Fibroblast of mammary gland (primary cell): Measurements from ENCODE around the gene ABCC5.
A peak's percentile ranks its signal among the peaks of the same experiment; 100 is the strongest.
"Not testable (repeated sequence)": the region's sequence is repeated elsewhere in the genome, so short reads cannot be mapped to it uniquely, and the experiment has no call there.

Experiments used
- DNase-seq: peaks from one replicate; pipeline ENCODE4 v3.0.0-alpha.2; 2010; ENCODE audit warnings: low read depth
- H3K4me3 ChIP-seq: 2 replicates; pipeline ENCODE4 v1.5.1; 2011; ENCODE audit warnings: low read depth, mild to moderate bottlenecking, low read length, moderate library complexity; ENCODE audit not compliant: control insufficient read depth
- CTCF ChIP-seq: conservative IDR thresholded peaks from 2 replicates; pipeline ENCODE4 v1.5.1; 2011; ENCODE audit warnings: low read depth, low read length, inconsistent platforms; ENCODE audit not compliant: control insufficient read depth, insufficient read depth

The ABCC5 gene

GRCh38 chr3:184031187-184031792 lies 13.6 kb upstream of the ABCC5 start, which contains the start of gene HTR3D:
HTR3D (plus strand) TSS chr3:184031742; CDS start chr3:184031742, 0 bp downstream.
- no peak within 1 kb of the TSS for H3K4me3 ChIP-seq
- no peak for TF ChIP-seq CTCF
- no peak for DNase-seq

GRCh38 chr3:184030536-184030935 lies 12.9 kb upstream of the ABCC5 start:
- no peak for TF ChIP-seq CTCF
- no peak overlapping the region for H3K4me3 ChIP-seq
- DNase-seq: no peak

GRCh38 chr3:184029443-184029842 lies 11.8 kb upstream of the ABCC5 start:
- TF ChIP-seq CTCF: no peak
- no peak overlapping the region for H3K4me3 ChIP-seq
- DNase-seq: peak; percentile 37

- DNase-seq: not testable (repeated sequence)
Measured at GRCh38 chr3:184028275-184028890, 10.7 kb upstream of the ABCC5 start.

GRCh38 chr3:184025256-184025655 lies 7.6 kb upstream of the ABCC5 start:
- DNase-seq, H3K4me3 ChIP-seq: not testable (repeated sequence)

More at GRCh38 chr3:184028275-184028890, 10.7 kb upstream of the ABCC5 start:
- H3K4me3 ChIP-seq: not testable (repeated sequence)

- TF ChIP-seq CTCF: no peak
- H3K4me3 ChIP-seq: no peak overlapping the region
- no peak for DNase-seq
Measured at GRCh38 chr3:184022323-184022722, 4.6 kb upstream of the ABCC5 start.

GRCh38 chr3:184018424-184018973 lies 815 bp upstream of the ABCC5 start:
- TF ChIP-seq CTCF: no peak
- H3K4me3 ChIP-seq: peak overlapping the region; percentile 98
- no peak for DNase-seq
